ENCODE results near the gene MORN5.

Gene MORN5

GRCh38 chr9:122124048-122124447 is 35.7 kb upstream of the MORN5 start:
- DNase-seq (ENCODE audit: low read depth): no peak
- H3K4me3 ChIP-seq (ENCODE audit: control insufficient read depth, low read depth, low read length): no peak overlapping the region
- TF ChIP-seq, protein P1, sequence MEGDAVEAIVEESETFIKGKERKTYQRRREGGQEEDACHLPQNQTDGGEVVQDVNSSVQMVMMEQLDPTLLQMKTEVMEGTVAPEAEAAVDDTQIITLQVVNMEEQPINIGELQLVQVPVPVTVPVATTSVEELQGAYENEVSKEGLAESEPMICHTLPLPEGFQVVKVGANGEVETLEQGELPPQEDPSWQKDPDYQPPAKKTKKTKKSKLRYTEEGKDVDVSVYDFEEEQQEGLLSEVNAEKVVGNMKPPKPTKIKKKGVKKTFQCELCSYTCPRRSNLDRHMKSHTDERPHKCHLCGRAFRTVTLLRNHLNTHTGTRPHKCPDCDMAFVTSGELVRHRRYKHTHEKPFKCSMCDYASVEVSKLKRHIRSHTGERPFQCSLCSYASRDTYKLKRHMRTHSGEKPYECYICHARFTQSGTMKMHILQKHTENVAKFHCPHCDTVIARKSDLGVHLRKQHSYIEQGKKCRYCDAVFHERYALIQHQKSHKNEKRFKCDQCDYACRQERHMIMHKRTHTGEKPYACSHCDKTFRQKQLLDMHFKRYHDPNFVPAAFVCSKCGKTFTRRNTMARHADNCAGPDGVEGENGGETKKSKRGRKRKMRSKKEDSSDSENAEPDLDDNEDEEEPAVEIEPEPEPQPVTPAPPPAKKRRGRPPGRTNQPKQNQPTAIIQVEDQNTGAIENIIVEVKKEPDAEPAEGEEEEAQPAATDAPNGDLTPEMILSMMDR (conservative IDR thresholded peaks at IDR 0.05; ENCODE audit: control insufficient read depth, insufficient read depth, low read depth, low read length): no peak

DNA sequence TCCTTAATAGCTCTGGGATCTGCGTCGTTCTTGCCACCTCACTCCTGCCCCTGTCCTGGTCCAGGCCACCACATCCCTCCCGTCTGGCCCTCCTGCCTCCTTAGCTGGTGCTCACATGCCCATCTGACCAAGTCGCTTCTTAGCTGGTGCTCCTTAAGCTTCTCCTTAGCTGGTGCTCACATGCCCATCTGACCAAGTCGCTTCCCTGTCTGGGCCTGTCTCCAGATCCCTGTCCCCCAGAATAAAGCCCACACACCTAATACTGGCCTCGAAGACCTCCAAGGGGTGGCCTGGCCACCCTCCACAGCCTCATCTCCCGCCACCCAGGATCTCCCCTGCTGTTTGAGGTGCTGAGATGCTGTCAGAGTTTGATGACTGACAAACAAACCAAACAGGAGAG is 35.2 kb upstream of the MORN5 start:
- no peak for DNase-seq (ENCODE audit: low read depth)
- no peak overlapping the region for H3K4me3 ChIP-seq (ENCODE audit: control insufficient read depth, low read depth, low read length)
- TF ChIP-seq, protein P1 (conservative IDR thresholded peaks at IDR 0.05; ENCODE audit: control insufficient read depth, insufficient read depth, low read depth, low read length): no peak

DNA sequence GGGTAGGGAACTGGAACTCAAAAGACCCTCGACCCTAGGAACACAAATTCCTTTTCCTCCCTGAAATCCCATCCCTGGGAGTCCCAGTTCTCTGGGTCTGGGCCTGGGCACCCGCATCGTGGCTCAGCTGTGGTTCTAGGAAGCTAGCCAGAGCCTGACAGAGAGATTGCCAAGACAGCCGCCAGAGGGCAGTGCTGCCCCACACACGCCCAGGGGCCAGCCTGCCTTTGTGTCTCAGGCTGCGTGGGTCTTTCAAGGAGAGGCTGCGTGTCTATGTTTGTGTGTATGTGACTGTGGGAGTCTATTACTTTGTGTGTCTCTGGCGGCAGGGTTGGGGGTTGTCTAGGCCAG is 34.6 kb upstream of the MORN5 start:
- peak; percentile 74 for DNase-seq (ENCODE audit: low read depth)
- TF ChIP-seq, protein P1 (conservative IDR thresholded peaks at IDR 0.05; ENCODE audit: control insufficient read depth, insufficient read depth, low read depth, low read length): peak; percentile 92
- no peak overlapping the region for H3K4me3 ChIP-seq (ENCODE audit: control insufficient read depth, low read depth, low read length)

DNA sequence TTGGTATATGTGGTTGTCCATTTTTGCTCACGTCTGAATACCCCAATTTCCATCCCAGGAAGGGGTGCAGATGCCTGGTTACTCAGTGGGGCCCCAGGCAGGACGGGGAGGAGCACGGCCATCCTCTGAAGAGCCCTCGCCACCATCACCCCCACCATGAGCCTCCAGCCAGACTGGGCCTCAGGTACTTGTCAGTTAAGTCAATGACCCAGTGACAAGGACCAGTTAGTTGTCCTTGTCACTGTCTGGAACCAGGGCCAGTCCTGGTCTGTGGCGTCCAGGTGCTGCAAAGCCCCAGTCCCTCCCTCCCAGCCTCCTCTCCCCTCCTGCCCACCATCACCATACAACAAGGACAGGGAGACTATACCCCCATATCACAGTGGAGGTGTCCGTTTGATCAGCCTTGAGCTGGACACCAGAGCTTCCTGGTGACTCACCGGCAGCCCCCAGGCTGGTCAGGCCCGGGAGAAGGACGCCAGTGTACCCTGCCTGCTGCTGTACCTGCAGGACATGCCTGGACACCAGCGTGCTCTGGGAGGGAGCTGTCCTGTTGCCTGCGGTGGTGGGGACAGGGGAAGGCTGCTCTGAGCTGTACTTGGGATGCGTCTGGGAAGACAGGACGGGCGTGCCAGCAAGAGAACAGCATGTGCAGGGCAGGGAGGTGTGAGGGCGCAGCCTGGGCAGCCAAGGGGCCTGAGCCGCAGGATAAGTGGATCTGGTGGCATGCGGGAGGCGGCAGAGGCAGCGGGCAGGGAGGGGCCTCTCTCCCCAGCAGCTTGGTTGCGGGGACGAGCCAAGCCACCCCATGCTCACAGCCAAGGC is 34.0 kb upstream of the MORN5 start:
- TF ChIP-seq, protein P1 (conservative IDR thresholded peaks at IDR 0.05; ENCODE audit: control insufficient read depth, insufficient read depth, low read depth, low read length): no peak
- H3K4me3 ChIP-seq (ENCODE audit: control insufficient read depth, low read depth, low read length): peak overlapping the region; percentile 43
- DNase-seq (ENCODE audit: low read depth): no peak

DNA sequence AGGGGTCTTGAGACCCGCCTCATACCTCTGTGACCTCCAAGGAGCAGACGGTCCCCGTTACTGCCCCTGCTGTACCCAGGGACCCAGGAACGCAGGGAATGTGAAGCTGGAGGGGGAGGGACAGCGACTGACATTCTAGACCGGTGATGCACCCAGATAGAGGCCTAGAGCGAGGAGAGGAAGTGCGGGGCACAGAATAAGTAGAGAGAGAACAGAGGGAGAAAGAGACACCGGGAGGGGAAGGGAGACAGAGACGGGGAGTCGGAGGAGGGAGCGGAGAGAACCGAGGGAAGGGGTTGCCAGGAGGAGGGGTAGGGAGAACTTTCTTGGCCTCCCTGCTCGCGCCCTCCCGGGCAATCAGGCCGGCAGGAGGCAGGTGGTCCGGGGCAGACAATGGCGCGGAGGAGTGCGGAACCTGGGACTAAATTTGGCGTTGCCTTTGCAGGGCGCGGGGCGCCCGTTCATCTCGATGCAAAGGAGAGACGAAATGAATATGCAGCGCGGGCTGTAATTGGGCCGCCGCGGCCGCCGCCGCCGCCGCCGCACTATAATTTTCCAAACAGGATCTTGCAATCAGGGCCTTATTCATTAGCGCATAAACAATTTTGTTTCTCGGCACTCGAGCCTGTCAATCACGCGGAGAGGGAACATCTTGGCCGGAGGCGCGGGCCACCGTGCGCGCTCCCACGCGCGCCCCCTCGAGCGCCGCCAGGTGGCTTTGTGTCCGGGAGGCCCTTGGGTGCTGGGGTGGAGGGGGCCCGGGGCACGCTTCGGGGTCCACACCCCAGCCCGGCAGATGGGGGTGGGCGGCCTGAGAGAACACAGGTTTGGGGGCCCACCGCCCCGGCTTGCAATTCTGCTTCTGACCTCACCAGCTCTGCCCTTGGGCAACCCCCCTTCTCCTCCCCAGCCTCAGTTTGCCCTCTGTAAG is 33.1 kb upstream of the MORN5 start:
- DNase-seq (ENCODE audit: low read depth): peak; percentile 13
- TF ChIP-seq, protein P1 (conservative IDR thresholded peaks at IDR 0.05; ENCODE audit: control insufficient read depth, insufficient read depth, low read depth, low read length): no peak
- H3K4me3 ChIP-seq (ENCODE audit: control insufficient read depth, low read depth, low read length): peak overlapping the region; percentile 43

GRCh38 chr9:122127396-122127798 is 32.3 kb upstream of the MORN5 start:
- no peak overlapping the region for H3K4me3 ChIP-seq (ENCODE audit: control insufficient read depth, low read depth, low read length)
- DNase-seq (ENCODE audit: low read depth): no peak
- TF ChIP-seq, protein P1 (conservative IDR thresholded peaks at IDR 0.05; ENCODE audit: control insufficient read depth, insufficient read depth, low read depth, low read length): no peak
